Loucy (cell line): Measurements from ENCODE around the gene OR6C70.

Experiments used
- EZH2phosphoT487 ChIP-seq: fragments of 200-600 bp; IDR thresholded peaks from 2 replicates; pipeline ENCODE4 v1.6.1; 2018; ENCODE audit warnings: antibody characterized with exemption, mild to moderate bottlenecking, moderate library complexity, borderline replicate concordance
- TF ChIP-seq, protein P1 (sequence below): fragments of 200-600 bp; sonication (generic); conservative IDR thresholded peaks from 2 replicates; pipeline ENCODE4 v1.5.1; 2014; ENCODE audit warnings: mild to moderate bottlenecking, antibody characterized with exemption, low read length

DNA sequence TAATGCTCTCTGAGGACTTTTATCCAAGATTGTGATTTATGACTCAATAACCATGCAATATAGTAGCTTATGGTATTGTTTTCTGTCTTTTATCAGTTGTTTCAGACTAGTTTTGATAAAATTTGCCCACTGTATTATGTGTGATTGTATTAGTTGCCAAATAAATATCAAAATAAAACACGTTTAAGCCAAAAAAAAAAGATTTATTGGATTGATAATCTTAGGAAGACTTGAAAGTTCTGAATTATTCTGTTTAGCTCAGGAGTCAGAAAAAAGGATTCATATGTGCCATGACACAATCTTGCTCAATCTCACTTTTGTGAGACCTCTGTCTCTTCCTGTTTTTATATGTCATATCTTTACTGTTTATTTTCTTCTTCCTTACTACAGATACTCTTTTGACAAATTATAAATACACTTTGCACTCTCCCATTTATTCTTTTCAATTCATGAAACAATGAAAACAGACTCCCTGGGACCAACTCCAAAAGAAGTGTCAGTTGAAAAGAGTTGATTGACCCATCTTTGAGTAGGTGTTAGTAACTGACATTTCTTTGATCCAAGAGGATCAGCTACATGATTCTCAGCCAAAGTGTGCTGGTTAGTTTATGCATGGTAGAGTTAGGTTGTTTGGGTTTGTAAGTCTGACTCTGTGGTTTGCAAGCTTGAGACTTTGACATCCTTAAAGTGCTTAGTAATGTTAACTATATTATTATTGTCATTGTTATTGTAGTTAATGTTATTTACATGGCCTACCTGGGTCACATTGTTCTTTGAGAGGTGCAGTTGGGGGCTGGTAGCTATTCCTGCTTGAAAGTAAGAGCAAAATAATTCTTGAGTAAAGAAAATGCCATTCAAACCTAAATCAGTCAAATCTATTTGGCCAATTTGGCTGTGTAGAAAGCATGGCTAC is 41.4 kb downstream of the OR6C70 start:
- TF ChIP-seq, protein P1, sequence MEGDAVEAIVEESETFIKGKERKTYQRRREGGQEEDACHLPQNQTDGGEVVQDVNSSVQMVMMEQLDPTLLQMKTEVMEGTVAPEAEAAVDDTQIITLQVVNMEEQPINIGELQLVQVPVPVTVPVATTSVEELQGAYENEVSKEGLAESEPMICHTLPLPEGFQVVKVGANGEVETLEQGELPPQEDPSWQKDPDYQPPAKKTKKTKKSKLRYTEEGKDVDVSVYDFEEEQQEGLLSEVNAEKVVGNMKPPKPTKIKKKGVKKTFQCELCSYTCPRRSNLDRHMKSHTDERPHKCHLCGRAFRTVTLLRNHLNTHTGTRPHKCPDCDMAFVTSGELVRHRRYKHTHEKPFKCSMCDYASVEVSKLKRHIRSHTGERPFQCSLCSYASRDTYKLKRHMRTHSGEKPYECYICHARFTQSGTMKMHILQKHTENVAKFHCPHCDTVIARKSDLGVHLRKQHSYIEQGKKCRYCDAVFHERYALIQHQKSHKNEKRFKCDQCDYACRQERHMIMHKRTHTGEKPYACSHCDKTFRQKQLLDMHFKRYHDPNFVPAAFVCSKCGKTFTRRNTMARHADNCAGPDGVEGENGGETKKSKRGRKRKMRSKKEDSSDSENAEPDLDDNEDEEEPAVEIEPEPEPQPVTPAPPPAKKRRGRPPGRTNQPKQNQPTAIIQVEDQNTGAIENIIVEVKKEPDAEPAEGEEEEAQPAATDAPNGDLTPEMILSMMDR = no peak
- TF ChIP-seq EZH2phosphoT487 = no peak
